ENCODE data around the gene CREB3. TPM values are rescaled to one million over a fixed set of nuclear protein-coding genes. Genes with fewer than 3 reads are reported as not detected.
A peak's percentile ranks its signal among the peaks of the same experiment; 100 is the strongest.

CREB3 gene
- total RNA-seq, 2 experiments from 2014 or later: 18.1 to 18.3 TPM

DNA sequence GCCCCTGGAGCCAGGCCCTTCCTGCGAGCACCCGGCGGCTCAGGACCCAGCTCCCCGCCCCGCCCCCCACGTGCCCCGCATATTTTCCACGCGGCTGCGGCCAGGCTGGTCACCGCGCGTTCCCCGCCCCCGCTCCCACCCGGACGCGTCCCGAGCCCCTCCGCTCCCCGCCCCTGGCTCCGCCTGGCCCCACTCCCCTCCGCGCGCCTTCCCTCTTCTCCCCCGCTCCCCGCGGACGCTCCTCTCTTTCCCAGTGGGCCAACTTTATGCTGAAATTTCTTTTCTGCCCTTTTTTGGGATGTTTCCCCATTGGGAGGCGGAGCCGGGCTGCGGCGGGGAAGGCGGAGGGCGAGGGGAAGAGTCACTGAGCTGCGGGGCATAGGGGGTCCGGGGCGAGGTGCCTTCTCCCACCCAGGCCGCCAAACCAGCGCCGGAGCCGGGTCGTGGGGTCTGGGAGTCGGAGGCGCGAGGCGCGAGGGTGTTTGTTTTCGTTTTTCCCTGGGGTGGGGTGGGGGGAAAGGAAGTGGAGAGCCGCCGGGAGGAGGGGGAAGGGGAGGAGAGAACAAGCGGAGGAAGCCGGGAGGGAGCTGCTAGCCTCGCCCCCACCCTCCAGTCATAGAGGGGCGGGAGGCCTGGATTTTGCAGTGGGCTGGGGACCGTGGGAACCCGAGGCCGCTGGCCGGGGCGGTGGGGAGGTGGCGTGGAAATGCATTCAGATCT, 41.7 kb upstream of the CREB3 start:
- Mint-ChIP-seq H3K9me3 (no peaks in the 10 kb centered on the region), H3K27me3 (no peaks in the 10 kb centered on the region), H3K4me3 (peak overlapping the region; percentile 79), H3K27ac (peak overlapping the region; percentile 64), H3K4me1 (peaks cover 22% of the 10 kb centered on the region), H3K36me3 (ENCODE audit: low read depth) (no peaks in the 10 kb centered on the region)
- ChIA-PET CTCF (interaction anchor here (0.7 to 1.8 kb wide), 5 partner anchors 15 to 87 kb away, joined by 3 to 4 read pairs (median 4); no protein-coding TSS in a partner anchor), POLR2A (no interaction called here)
- peak; percentile 43 for DNase-seq

DNA sequence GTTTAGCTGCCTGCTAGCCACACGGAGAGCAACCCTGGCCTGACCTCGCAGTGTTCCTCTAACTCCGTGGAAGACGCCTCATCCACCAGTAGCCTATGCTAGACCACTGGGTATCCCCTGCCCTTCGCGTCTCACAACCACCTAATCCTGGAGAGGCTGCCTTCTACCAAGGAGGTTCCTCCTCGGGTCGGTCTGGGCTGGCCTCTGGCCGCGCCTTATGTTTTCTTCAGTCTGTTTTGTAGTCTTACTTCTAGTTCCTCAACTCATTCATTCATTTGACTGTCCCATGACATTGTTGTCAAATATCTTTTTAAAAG, 41.2 kb upstream of the CREB3 start:
- Mint-ChIP-seq H3K27me3 (no peaks in the 10 kb centered on the region), H3K27ac (peak overlapping the region; percentile 64), H3K36me3 (ENCODE audit: low read depth) (peaks cover 3% of the 10 kb centered on the region), H3K4me3 (peak overlapping the region; percentile 79), H3K9me3 (no peaks in the 10 kb centered on the region), H3K4me1 (peaks cover 22% of the 10 kb centered on the region)
- DNase-seq: no peak
- POLR2A ChIA-PET: no interaction called here
- CTCF ChIA-PET: interaction anchor here (0.7 to 1.8 kb wide), 4 partner anchors 11 to 88 kb away, joined by 3 to 4 read pairs (median 4); no protein-coding TSS in a partner anchor

DNA sequence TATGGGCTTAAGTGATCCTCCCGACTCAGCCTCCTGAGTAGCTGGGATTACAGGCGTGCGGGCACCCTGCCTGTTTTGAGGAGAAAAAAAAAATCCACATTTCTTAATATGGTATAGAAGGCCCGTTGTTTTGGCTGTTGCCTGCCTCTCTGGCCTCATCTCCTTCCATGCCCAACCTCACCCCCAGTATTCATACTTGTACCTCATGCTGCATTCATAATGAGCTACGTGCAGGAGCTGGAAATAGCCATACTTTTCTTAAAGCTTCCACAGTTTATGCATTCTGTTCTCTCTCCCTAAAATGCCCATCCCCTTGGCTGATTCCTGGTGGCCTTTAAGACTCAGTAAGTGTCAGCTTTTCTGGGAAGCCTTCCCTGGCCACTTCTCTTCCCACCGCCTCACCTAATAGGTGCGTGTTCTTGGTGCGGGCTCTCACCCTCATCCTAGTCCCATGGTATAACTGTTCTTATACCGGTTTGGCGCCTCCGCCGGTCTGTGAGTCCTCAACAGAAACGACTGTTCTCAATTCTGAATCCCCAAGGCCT, 40.6 kb upstream of the CREB3 start:
- ChIA-PET CTCF (interaction anchor here (0.7 to 1.8 kb wide), 5 partner anchors 12 to 88 kb away, joined by 3 to 4 read pairs (median 4); no protein-coding TSS in a partner anchor), POLR2A (no interaction called here)
- Mint-ChIP-seq H3K4me1 (peaks cover 25% of the 10 kb centered on the region), H3K27ac (no peak overlapping the region), H3K36me3 (ENCODE audit: low read depth) (peaks cover 7% of the 10 kb centered on the region), H3K9me3 (no peaks in the 10 kb centered on the region), H3K27me3 (no peaks in the 10 kb centered on the region), H3K4me3 (peak overlapping the region; percentile 79)
- DNase-seq: no peak

DNA sequence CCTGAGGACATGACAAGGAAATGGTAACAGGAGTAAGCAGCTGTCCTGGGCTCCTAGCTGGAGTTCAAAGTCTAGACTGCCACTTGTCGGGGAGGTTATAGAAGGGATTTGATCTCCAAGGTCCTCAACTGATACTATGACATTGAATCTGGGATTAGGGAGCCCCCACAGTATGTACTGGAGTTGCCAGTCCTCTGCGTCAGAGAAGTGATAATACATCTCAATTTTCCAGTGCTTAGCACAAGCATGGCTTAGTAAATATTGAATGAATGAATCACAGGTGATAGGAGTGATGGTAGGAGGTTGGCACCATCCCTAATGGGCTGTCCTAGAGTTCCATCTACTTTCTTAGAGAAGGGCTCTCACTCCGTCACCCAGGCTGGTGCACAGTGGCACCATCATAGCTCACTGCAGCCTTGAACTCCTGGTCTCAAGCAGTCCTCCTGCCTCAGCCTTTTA, 36.5 kb upstream of the CREB3 start:
- H3K27me3 Mint-ChIP-seq: no peaks in the 10 kb centered on the region

DNA sequence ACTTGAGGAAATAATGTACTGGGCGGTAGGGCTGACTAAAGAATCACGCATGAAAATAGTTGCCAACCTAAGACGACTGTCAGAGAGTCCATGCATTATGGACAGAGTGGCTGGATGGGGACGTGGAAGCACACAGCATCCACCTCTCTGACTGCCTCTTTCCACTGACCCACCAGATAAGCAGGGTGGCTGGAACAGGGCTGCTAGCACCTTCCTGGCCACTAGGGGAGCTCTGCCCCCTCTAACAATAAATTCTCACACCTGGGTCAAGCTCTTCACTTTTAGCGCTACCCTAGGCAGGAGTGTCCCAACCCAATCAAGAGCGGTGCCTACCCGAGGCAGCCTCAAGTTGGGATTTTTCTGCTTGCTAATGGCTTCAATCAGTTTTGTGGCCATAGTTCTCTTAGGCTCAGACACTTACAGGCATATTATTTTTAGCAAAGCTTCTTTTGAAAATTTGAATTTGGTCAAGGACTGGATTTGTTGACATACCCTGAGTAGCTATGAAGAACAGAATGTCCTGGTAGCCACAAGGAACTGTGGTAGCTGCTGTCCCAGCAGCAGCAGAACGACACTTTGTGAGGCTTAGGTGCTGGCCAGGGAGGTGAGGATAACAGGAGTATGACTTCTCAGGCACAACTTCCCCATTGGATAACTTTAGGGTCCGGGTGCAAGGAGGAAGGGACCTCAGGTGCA, 35.8 kb upstream of the CREB3 start:
- H3K4me3 Mint-ChIP-seq: no peak overlapping the region
- peaks cover 19% of the 10 kb centered on the region for H3K36me3 Mint-ChIP-seq (ENCODE audit: low read depth)
- CTCF ChIA-PET: interaction anchor here (0.6 to 4.3 kb wide), 28 partner anchors 9 to 598 kb away, joined by 3 to 67 read pairs (median 4); partner anchors contain the start of genes ARHGEF39, CCDC107, CREB3 and RMRP
- DNase-seq: peak; percentile 55
- peaks cover 9% of the 10 kb centered on the region for H3K4me1 Mint-ChIP-seq
- H3K27ac Mint-ChIP-seq: no peak overlapping the region
- POLR2A ChIA-PET: no interaction called here
- H3K9me3 Mint-ChIP-seq: no peaks in the 10 kb centered on the region
- no peaks in the 10 kb centered on the region for H3K27me3 Mint-ChIP-seq

More for the DNA sequence above, 36.5 kb upstream of the CREB3 start:
- no peak overlapping the region for H3K27ac Mint-ChIP-seq
- no peak overlapping the region for H3K4me3 Mint-ChIP-seq
- H3K36me3 Mint-ChIP-seq (ENCODE audit: low read depth): peaks cover 19% of the 10 kb centered on the region
- peaks cover 16% of the 10 kb centered on the region for H3K4me1 Mint-ChIP-seq
- POLR2A ChIA-PET: no interaction called here
- CTCF ChIA-PET: interaction anchor here (0.6 to 4.3 kb wide), 28 partner anchors 8 to 635 kb away, joined by 3 to 67 read pairs (median 5); partner anchors contain the start of genes ARHGEF39, CCDC107, CREB3 and RMRP
- H3K9me3 Mint-ChIP-seq: no peaks in the 10 kb centered on the region
- no peak for DNase-seq

DNA sequence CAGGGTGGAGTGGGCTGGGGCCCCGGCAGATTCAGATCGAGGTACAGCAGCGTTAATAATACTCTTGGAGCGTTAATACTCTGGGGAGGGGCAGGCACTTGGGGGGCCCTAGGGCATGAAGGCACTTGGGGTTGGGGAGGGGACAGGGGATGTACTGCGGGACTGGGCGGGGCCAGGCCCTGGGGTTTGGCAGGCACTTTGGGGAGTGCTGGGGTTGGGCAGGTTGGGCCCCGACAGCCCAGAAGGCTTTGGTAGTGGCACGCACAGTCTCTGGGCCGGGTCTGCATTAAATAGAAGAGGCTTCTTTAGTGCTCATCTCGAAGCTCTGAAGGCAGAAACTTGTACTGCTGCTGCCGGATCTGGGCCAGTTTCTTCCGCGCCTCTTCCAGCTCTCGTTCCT, 35.0 kb upstream of the CREB3 start:
- no peak overlapping the region for H3K27ac Mint-ChIP-seq
- H3K4me1 Mint-ChIP-seq: peaks cover 5% of the 10 kb centered on the region
- no peak for DNase-seq
- peaks cover 19% of the 10 kb centered on the region for H3K36me3 Mint-ChIP-seq (ENCODE audit: low read depth)
- no peaks in the 10 kb centered on the region for H3K9me3 Mint-ChIP-seq
- ChIA-PET POLR2A (no interaction called here), CTCF (interaction anchor here (1.3 to 4.3 kb wide), 8 partner anchors 9 to 82 kb away, joined by 4 to 67 read pairs (median 13); partner anchors contain the start of genes ARHGEF39, CREB3 and TLN1)
- H3K27me3 Mint-ChIP-seq: no peaks in the 10 kb centered on the region
- no peak overlapping the region for H3K4me3 Mint-ChIP-seq

DNA sequence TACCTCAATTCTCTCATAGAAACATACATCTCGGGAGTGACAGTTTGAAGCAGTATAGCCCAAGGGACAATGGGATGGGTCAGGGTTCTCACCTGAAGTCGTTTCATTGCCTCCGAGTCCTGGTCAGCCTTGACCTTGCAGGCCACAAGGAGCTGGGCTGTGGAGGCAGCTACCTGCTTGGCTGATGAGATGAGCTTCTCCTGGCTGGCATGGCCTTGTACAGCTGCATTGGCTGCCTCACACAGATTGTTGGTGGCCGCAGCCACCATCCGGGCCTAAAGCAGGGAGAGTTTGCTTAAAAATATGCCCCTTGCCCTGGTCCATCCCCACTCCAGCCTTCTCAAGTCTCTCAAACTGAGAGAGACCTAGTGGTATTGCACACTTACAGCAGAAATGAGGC, 34.2 kb upstream of the CREB3 start:
- POLR2A ChIA-PET: no interaction called here
- DNase-seq: no peak

DNA sequence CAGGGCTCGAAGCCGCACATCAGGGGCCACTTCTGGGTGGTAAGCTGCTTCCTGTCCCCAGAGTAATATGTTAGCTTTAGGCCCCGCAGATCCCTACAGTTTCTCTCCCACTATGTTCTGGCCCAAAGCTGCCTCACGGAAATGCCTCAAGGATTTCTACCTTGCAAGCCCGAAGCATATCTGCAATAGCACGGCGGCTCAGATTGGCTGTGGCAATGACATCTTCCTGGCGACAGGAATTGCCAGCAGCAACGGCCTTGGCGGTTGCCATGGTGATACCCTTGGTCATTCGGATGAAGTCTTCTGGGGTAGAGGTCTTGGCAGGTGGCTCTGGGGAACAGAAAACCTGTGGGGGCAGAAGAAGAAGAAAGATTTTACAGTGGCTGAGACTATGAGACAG, 32.4 kb upstream of the CREB3 start:
- no peaks in the 10 kb centered on the region for H3K27me3 Mint-ChIP-seq
- H3K27ac Mint-ChIP-seq: no peak overlapping the region
- H3K4me1 Mint-ChIP-seq: peaks cover 5% of the 10 kb centered on the region
- no peaks in the 10 kb centered on the region for H3K9me3 Mint-ChIP-seq
- no peak overlapping the region for H3K4me3 Mint-ChIP-seq
- CTCF ChIA-PET: interaction anchor here (0.6 to 1.8 kb wide), 4 partner anchors 22 to 96 kb away, joined by 3 to 4 read pairs (median 3); partner anchors contain the start of genes CCDC107 and RMRP
- DNase-seq: no peak
- peaks cover 42% of the 10 kb centered on the region for H3K36me3 Mint-ChIP-seq (ENCODE audit: low read depth)
- POLR2A ChIA-PET: no interaction called here

More for the DNA sequence above, 34.2 kb upstream of the CREB3 start:
- Mint-ChIP-seq H3K36me3 (ENCODE audit: low read depth) (peaks cover 25% of the 10 kb centered on the region), H3K4me3 (no peak overlapping the region), H3K27ac (no peak overlapping the region), H3K4me1 (peaks cover 5% of the 10 kb centered on the region), H3K27me3 (no peaks in the 10 kb centered on the region), H3K9me3 (no peaks in the 10 kb centered on the region)
- CTCF ChIA-PET: interaction anchor here (0.9 to 4.3 kb wide), 4 partner anchors 10 to 86 kb away, joined by 3 to 67 read pairs (median 10); no protein-coding TSS in a partner anchor

DNA sequence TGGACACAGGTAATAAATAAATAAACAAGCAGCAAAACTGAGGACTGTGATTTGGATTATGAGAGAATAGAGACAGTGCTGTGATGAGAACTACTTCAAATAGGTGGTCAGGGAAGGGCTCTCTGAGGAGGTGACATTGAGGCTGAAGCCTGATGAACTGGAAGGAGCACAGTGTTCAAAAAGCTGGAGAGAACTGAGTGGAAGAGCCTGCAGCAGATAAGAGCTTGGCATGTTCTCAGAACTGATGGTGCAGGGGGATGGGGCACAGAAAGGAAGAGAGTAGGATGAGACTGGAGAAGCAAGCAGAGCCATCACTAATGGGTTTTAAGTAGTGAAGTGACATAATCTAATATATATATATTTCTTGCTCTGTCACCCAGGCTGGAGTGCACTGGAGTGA, 31.5 kb upstream of the CREB3 start:
- H3K4me1 Mint-ChIP-seq: peaks cover 5% of the 10 kb centered on the region
- CTCF ChIA-PET: interaction anchor here (0.8 to 1.8 kb wide), 5 partner anchors 20 to 181 kb away, joined by 3 to 4 read pairs (median 3); partner anchors contain the start of genes CCDC107 and RMRP
- H3K27ac Mint-ChIP-seq: no peak overlapping the region
- H3K9me3 Mint-ChIP-seq: no peaks in the 10 kb centered on the region
- no peaks in the 10 kb centered on the region for H3K27me3 Mint-ChIP-seq
- no peak overlapping the region for H3K4me3 Mint-ChIP-seq
- POLR2A ChIA-PET: no interaction called here
- H3K36me3 Mint-ChIP-seq (ENCODE audit: low read depth): peaks cover 47% of the 10 kb centered on the region
- DNase-seq: no peak

DNA sequence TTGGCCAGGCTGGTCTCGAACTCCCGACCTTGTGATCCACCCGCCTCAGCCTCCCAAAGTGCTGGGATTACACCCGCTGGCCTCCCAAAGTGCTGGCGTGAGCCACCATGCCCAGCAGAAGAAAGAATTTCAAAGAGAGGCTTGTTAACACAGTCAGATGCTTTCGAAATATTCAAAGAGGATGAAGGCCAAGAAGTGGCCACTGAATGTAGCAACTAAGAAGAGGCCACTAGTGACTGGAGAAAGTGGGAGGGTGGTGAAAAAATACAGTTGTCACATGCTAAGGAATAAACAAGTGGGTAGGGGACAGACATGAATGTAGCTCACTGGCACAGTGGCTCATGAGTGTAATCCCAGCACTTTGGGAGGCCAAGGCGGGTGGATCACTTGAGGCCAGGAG, 29.8 kb upstream of the CREB3 start:
- ChIA-PET CTCF (interaction anchor here (1.0 to 1.7 kb wide), 2 partner anchors 14 to 26 kb away, joined by 3 read pairs; no protein-coding TSS in a partner anchor), POLR2A (no interaction called here)
- Mint-ChIP-seq H3K27ac (no peak overlapping the region), H3K4me3 (no peak overlapping the region), H3K9me3 (no peaks in the 10 kb centered on the region), H3K4me1 (no peaks in the 10 kb centered on the region), H3K36me3 (ENCODE audit: low read depth) (peaks cover 48% of the 10 kb centered on the region), H3K27me3 (no peaks in the 10 kb centered on the region)
- no peak for DNase-seq

DNA sequence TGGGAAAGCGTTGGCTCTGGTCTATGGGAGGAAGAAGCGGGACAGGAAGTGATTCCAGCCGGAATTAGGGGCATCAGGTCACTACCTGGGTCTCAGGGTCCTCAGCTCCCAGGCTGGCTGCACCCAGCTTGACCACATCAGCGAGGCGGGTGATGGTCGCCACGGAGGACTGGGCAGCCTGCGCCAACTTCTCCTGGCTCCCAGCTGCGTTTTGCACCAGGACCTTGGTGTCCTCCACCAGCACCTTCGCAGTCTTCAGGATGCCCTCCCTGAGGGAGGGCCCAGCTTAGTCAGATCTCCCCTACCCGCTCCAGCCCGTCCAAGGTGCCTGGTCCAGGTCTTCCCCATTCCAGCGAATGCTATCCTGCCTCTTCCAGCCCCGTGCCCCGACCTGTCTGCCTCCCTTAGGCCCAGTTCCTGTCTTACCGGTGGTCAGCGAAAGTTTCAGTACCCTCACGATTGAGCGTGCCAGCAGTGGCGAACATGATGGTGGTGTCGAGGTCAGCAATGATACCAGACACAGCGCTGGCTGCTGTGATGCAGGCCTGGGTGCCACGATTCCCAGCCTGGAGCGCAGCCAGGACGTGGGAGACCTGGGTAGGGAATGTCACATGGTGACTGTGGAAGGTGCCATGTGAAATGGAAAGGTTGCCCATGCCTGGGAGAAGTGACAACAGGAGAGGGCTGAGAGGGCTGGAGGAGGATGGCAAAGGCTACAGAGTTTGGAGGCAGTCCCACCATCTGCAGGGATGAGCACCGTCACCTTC, 28.4 kb upstream of the CREB3 start:
- POLR2A ChIA-PET: no interaction called here
- H3K27ac Mint-ChIP-seq: peak overlapping the region; percentile 51
- no peaks in the 10 kb centered on the region for H3K4me1 Mint-ChIP-seq

DNA sequence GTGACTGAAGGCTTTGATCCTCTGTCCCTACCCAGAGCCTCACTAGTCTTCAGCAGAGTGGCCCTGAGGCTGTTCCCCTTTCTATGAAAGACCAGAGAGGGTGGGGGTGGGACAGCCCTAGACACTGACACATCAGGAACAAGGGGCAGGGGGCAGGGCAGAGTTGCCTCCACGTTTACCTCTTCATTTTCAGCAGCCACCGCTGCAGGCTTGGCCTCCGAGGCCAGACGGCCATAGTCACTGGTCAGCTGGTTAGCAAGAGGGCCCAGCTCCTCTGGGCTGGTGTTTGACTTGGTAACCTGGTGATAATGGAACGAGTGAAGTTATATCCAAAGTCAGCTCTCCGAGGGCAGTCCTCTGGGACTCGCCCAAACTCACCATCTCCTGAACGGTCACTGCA, 27.1 kb upstream of the CREB3 start:
- ChIA-PET POLR2A (no interaction called here), CTCF (interaction anchor here (1.4 to 8.8 kb wide), 3 partner anchors 9 to 15 kb away, joined by 4 to 67 read pairs (median 13); partner anchors contain the start of gene TPM2)
- no peaks in the 10 kb centered on the region for H3K4me1 Mint-ChIP-seq
- no peaks in the 10 kb centered on the region for H3K9me3 Mint-ChIP-seq
- H3K4me3 Mint-ChIP-seq: no peak overlapping the region
- no peaks in the 10 kb centered on the region for H3K27me3 Mint-ChIP-seq
- no peak for DNase-seq
- no peak overlapping the region for H3K27ac Mint-ChIP-seq
- H3K36me3 Mint-ChIP-seq (ENCODE audit: low read depth): peaks cover 65% of the 10 kb centered on the region

More for the DNA sequence above, 28.4 kb upstream of the CREB3 start:
- H3K36me3 Mint-ChIP-seq (ENCODE audit: low read depth): peaks cover 58% of the 10 kb centered on the region
- no peak for DNase-seq
- H3K9me3 Mint-ChIP-seq: no peaks in the 10 kb centered on the region
- no peak overlapping the region for H3K4me3 Mint-ChIP-seq
- no peaks in the 10 kb centered on the region for H3K27me3 Mint-ChIP-seq
- CTCF ChIA-PET: interaction anchor here (0.8 to 3.7 kb wide), 4 partner anchors 11 to 100 kb away, joined by 3 to 13 read pairs (median 4); no protein-coding TSS in a partner anchor
